Measurements from ENCODE around the gene PEF1. TPM values are rescaled to one million over a fixed set of nuclear protein-coding genes. Genes with fewer than 3 reads are reported as not detected.

PEF1 gene
- total RNA-seq, 1 experiment from 2014 or later, result 88.4 TPM

GRCh38 chr1:31657972-31658510, 13.4 kb upstream of the PEF1 start:
- Histone ChIP-seq H3K36me3 (ENCODE audit: low read depth, low read length) (no peaks in the 10 kb centered on the region), H3F3A (ENCODE audit: low read length, unreplicated experiment) (no peaks in the 10 kb centered on the region), H3K27me3 (ENCODE audit: low read length) (no peaks in the 10 kb centered on the region), H3K79me2 (ENCODE audit: low read length) (no peaks in the 10 kb centered on the region), H3K9me2 (replicated peaks; ENCODE audit: low read length) (no peaks in the 10 kb centered on the region), H2AFZ (ENCODE audit: low read length) (no peak overlapping the region), H3K27ac (ENCODE audit: low read length) (no peak overlapping the region), H3K9me3 (ENCODE audit: low read length) (no peaks in the 10 kb centered on the region), H3K4me1 (ENCODE audit: insufficient read depth, low read length) (no peaks in the 10 kb centered on the region), H3K4me2 (ENCODE audit: low read length) (no peak overlapping the region), H4K20me1 (ENCODE audit: low read length) (no peaks in the 10 kb centered on the region), H3K9ac (ENCODE audit: low read length) (no peak overlapping the region), H3K4me3 (ENCODE audit: low read length) (no peak overlapping the region)
- intact Hi-C loops (cut with micrococcal nuclease), result no loop called here
- TF ChIP-seq EZH2phosphoT487 (IDR thresholded peaks at IDR 0.05; ENCODE audit: borderline replicate concordance, low read length), result no peak
- TF ChIP-seq EZH2 (IDR thresholded peaks at IDR 0.05; ENCODE audit: low read length, unreplicated experiment), result no peak
- TF ChIP-seq, protein P1, sequence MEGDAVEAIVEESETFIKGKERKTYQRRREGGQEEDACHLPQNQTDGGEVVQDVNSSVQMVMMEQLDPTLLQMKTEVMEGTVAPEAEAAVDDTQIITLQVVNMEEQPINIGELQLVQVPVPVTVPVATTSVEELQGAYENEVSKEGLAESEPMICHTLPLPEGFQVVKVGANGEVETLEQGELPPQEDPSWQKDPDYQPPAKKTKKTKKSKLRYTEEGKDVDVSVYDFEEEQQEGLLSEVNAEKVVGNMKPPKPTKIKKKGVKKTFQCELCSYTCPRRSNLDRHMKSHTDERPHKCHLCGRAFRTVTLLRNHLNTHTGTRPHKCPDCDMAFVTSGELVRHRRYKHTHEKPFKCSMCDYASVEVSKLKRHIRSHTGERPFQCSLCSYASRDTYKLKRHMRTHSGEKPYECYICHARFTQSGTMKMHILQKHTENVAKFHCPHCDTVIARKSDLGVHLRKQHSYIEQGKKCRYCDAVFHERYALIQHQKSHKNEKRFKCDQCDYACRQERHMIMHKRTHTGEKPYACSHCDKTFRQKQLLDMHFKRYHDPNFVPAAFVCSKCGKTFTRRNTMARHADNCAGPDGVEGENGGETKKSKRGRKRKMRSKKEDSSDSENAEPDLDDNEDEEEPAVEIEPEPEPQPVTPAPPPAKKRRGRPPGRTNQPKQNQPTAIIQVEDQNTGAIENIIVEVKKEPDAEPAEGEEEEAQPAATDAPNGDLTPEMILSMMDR (conservative IDR thresholded peaks at IDR 0.05; ENCODE audit: low read depth, low read length), result no peak
- DNase-seq (no peak), ATAC-seq (no peak)
- CTCF ChIA-PET, result no interaction called here
- no TSS peak for BruUV-seq (replicated peaks)
- POLR2A ChIA-PET (ENCODE audit: unreplicated experiment), result interaction anchor here (0.7 kb wide), 1 partner anchor 522 kb away, joined by 3 read pairs; no protein-coding TSS in a partner anchor

- H3K4me1 ChIP-seq (ENCODE audit: insufficient read depth, low read length), result no peaks in the 10 kb centered on the region
- H3K9me2 ChIP-seq (replicated peaks; ENCODE audit: low read length), result no peaks in the 10 kb centered on the region
- no peaks in the 10 kb centered on the region for H3F3A ChIP-seq (ENCODE audit: low read length, unreplicated experiment)
- TF ChIP-seq, protein P1 (conservative IDR thresholded peaks at IDR 0.05; ENCODE audit: low read depth, low read length), result no peak
- TF ChIP-seq EZH2 (IDR thresholded peaks at IDR 0.05; ENCODE audit: low read length, unreplicated experiment) (no peak), EZH2phosphoT487 (IDR thresholded peaks at IDR 0.05; ENCODE audit: borderline replicate concordance, low read length) (no peak)
- POLR2A ChIA-PET (ENCODE audit: unreplicated experiment), result no interaction called here
- no peaks in the 10 kb centered on the region for H3K79me2 ChIP-seq (ENCODE audit: low read length)
- H3K4me3 ChIP-seq (ENCODE audit: low read length), result no peak overlapping the region
- H3K27me3 ChIP-seq (ENCODE audit: low read length), result no peaks in the 10 kb centered on the region
- H3K27ac ChIP-seq (ENCODE audit: low read length), result no peak overlapping the region
- no peak overlapping the region for H2AFZ ChIP-seq (ENCODE audit: low read length)
- intact Hi-C loops (cut with micrococcal nuclease), result no loop called here
- DNase-seq, result no peak
- no peak overlapping the region for H3K9ac ChIP-seq (ENCODE audit: low read length)
- H3K4me2 ChIP-seq (ENCODE audit: low read length), result no peak overlapping the region
- H3K36me3 ChIP-seq (ENCODE audit: low read depth, low read length), result no peaks in the 10 kb centered on the region
- H4K20me1 ChIP-seq (ENCODE audit: low read length), result no peaks in the 10 kb centered on the region
- H3K9me3 ChIP-seq (ENCODE audit: low read length), result no peaks in the 10 kb centered on the region
- CTCF ChIA-PET, result no interaction called here
- no peak for ATAC-seq
- BruUV-seq (replicated peaks), result no TSS peak
Observed at GRCh38 chr1:31657020-31657804, 12.5 kb upstream of the PEF1 start.

- CTCF ChIA-PET, result no interaction called here
- H3K79me2 ChIP-seq (ENCODE audit: low read length), result no peaks in the 10 kb centered on the region
- no peak for ATAC-seq
- no peaks in the 10 kb centered on the region for H3K36me3 ChIP-seq (ENCODE audit: low read depth, low read length)
- H3K9me3 ChIP-seq (ENCODE audit: low read length), result no peaks in the 10 kb centered on the region
- H3K4me3 ChIP-seq (ENCODE audit: low read length), result no peak overlapping the region
- no peaks in the 10 kb centered on the region for H3K4me1 ChIP-seq (ENCODE audit: insufficient read depth, low read length)
- TF ChIP-seq EZH2phosphoT487 (IDR thresholded peaks at IDR 0.05; ENCODE audit: borderline replicate concordance, low read length) (no peak), EZH2 (IDR thresholded peaks at IDR 0.05; ENCODE audit: low read length, unreplicated experiment) (no peak)
- TF ChIP-seq, protein P1 (conservative IDR thresholded peaks at IDR 0.05; ENCODE audit: low read depth, low read length), result no peak
- no peak overlapping the region for H3K27ac ChIP-seq (ENCODE audit: low read length)
- no peak overlapping the region for H3K9ac ChIP-seq (ENCODE audit: low read length)
- no peak for DNase-seq
- no peak overlapping the region for H3K4me2 ChIP-seq (ENCODE audit: low read length)
- POLR2A ChIA-PET (ENCODE audit: unreplicated experiment), result interaction anchor here (0.6 kb wide), 1 partner anchor 12 kb away, joined by 6 read pairs; no protein-coding TSS in a partner anchor
- H3K9me2 ChIP-seq (replicated peaks; ENCODE audit: low read length), result no peaks in the 10 kb centered on the region
- no peaks in the 10 kb centered on the region for H3K27me3 ChIP-seq (ENCODE audit: low read length)
- H2AFZ ChIP-seq (ENCODE audit: low read length), result no peak overlapping the region
- BruUV-seq (replicated peaks), result no TSS peak
- intact Hi-C loops (cut with micrococcal nuclease), result no loop called here
- no peaks in the 10 kb centered on the region for H3F3A ChIP-seq (ENCODE audit: low read length, unreplicated experiment)
- no peaks in the 10 kb centered on the region for H4K20me1 ChIP-seq (ENCODE audit: low read length)
Observed at GRCh38 chr1:31655756-31656155, 11.1 kb upstream of the PEF1 start.
